GM19468 (cell line): Measurements from ENCODE around the gene ALDH3A1.
"Not testable (repeated sequence)": the region's sequence is repeated elsewhere in the genome, so short reads cannot be mapped to it uniquely, and the experiment has no call there.

Source experiments
- ATAC-seq: cut with Tn5 transposase; IDR thresholded peaks from one replicate; pipeline ENCODE4 v1.9.1; 2021; ENCODE audit warnings: mild to moderate bottlenecking, moderate library complexity, moderate number of reproducible peaks; ENCODE audit not compliant: unreplicated experiment; ENCODE audit errors: extremely low read depth

ALDH3A1 gene

GRCh38 chr17:19747829-19748806 is at the start of gene ALDH3A1:
ALDH3A1 (minus strand) TSS chr17:19748298; CDS start chr17:19745129, 3,169 bp downstream.
- no peak for ATAC-seq

DNA sequence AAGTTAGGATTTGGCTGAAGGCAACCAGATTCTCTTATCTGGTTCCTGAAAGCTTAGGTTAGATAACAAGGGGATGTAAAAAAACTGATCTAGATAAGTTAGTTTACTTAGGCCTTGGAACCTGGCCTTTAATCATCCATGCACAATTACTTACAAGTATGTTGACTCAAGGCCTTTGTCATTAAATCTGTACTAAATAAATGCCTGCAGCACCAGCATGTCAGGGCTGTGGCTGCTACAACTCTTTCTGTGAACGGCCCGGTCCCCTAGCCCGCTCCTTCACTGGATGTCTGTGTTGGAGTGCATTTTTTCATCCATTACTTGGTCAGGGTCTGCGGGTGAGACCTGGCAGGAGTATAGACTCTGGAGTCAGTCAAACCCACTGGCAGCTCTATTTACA is 48.4 kb upstream of the ALDH3A1 start:
- no peak for ATAC-seq

- ATAC-seq = no peak
These were observed 43.9 kb upstream of the ALDH3A1 start for GRCh38 chr17:19791918-19792550.

GRCh38 chr17:19787733-19788357 is 39.7 kb upstream of the ALDH3A1 start:
- no peak for ATAC-seq

GRCh38 chr17:19785854-19786253 is 37.8 kb upstream of the ALDH3A1 start:
- ATAC-seq = no peak

DNA sequence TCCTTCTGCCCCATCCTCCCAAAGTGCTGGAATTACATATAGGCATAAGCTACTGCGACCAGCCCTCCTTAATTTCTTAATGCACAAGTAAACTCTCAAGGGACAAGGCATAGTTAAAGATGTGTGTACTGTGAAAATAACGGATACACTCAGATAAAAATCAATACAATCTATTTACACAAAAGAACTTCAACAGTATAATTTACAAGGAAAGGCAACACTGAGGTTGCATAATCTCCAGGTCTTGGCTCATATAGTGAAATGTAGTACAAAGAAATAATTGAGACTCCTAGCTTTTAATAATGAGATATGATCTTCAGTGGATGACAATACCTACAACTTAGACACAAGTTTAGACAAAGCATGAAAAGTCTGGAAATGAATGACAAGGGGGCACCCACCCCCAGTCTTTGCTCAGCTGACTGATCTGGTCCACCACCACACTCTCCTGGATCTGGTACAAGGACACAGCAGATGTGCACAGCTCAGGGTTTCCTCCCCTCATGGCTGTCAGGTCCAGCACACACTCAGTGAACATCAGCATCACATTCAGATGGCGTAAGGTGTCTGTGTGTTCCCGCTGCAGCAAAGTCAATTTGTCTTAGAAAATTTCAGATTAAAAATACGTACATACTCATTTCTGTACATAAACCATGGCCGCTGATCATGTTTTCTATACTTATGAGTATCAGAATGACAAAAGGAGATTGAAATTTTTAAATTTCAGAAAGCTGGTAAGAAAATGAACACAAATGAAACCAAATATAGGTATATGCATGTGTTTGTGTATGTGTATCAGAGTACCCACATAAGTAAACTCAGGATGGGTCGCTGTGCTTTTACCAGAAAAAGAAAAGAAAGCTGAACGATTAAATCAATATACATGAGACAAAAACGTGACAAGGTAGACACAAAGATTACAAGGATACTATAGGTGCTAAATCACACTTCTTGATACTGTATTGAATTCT is 33.7 kb upstream of the ALDH3A1 start:
- no peak for ATAC-seq

DNA sequence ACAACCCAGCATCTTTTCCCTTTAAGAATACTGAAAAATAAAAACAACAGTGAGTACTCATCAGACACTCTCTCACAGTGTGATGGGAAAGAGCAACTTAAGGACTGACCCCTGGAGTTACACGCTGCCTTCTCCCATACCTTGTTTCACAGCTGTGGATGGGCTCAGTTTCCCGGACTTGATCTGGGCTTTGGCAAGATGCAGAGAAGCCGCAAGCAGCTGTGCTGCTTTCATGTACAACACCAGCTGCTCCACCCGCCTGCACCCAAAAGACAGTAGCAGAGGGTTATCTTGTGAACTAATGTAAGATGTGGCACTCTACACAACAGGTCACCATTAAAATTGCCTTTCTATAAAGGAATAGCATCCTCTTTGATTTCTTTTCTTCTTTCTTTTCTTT is 32.7 kb upstream of the ALDH3A1 start:
- ATAC-seq = no peak

DNA sequence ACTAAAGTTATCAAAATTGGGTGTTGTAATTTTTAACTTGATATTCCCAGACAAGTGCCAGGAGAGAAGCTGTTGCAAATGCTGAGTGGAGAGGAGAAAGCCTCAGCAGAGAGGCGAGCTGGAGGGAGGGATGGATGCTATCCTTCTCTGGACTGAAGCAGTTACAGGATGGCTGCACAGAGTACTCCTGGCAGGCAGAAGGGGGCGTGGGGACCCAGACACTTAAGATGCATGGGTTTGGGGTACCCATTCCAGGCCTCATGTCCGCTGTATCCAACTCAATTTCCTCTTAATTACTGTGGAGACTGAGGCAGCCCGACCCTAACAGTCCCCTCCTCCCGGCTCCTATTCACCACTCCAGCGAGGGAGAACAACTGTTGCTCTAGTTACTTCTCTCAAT is 25.4 kb upstream of the ALDH3A1 start:
- ATAC-seq = no peak

DNA sequence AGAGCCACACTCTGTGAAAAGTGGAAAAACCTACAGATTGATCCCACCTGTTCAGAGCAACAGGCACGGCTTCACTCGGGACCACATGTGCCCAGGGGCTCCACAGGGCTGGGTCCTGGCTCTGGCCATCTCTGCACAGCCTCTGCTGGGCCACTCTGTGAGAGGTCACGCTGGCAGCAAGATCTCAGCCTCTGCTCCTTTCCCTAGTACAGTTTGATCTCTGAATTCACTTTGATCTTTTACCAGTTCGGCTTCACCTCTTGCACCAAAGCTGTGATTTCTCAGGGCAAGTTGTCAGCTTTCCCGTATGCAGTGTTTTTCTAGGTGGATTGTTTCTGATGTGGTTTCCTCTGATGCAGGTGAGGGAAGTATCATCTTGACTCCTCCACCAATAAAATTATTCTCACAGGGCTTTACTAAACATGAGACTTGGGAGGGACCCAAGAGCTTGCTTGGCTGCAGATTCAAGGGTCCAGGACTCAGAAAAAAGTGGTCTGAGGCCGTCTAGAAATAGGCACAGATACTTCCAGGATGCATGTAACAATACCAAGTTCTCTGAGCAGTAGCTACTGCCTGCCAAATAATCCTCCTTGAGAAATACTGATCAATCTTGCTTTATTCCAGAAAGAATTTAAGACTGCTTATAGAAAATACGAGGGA is 24.0 kb upstream of the ALDH3A1 start:
- no peak for ATAC-seq

GRCh38 chr17:19770985-19771735 is 23.1 kb upstream of the ALDH3A1 start:
- ATAC-seq = no peak

- no peak for ATAC-seq
These were observed 22.0 kb upstream of the ALDH3A1 start for GRCh38 chr17:19769946-19770652.

GRCh38 chr17:19768046-19768782 is 20.1 kb upstream of the ALDH3A1 start:
- ATAC-seq = no peak

GRCh38 chr17:19766421-19767270 is 18.5 kb upstream of the ALDH3A1 start:
- no peak for ATAC-seq

- no peak for ATAC-seq
These were observed 17.9 kb upstream of the ALDH3A1 start for GRCh38 chr17:19766016-19766415.

DNA sequence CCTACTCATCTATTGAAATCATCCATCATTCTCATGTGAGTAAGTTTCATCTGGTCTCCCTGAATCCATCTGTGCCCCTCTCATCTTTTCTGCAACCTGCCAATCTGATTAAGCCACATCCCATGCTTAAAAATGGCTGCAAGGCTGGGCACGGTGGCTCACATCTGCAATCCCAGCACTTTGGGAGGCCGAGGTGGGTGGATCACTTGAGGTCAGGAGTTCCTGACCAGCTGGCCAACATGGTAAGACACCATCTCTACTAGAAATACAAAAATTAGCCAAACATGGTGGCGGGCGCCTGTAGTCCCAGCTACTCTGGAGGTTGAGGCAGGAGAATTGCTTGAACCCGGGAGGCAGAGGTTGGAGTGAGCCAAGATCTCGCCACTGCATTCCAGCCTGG is 15.9 kb upstream of the ALDH3A1 start:
- not testable (repeated sequence) for ATAC-seq

DNA sequence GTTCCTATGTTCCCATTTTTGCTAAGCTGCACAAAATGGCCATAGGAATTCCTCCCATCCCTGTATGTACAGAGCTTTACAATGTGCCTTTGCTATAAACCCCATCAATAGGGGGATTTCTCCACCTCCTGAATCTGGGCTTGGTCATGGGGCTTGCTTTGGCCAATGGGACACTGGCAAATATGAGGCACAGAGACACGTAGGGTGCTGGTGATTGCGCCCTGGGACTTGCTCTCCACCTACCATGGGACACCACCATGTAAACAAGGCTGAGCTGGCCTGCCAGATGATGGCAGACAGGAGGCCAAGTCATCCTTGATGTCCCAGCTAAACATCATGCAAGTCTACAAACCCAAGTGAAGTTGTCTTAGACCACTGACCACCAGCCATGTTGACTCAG is 15.3 kb upstream of the ALDH3A1 start:
- ATAC-seq = no peak
